Neural progenitor cell (in vitro differentiated cells): ENCODE data around the gene RAB1B. TPM values are rescaled to one million over a fixed set of nuclear protein-coding genes. Genes with fewer than 3 reads are reported as not detected.

Experiments used
- DNase-seq: peaks from one replicate; pipeline ENCODE4 v3.0.0-alpha.2; 2016; ENCODE audit warnings: low spot score
- H2AFZ ChIP-seq: fragments of 200-600 bp; sonication (generic); replicated peaks from 2 replicates; pipeline ENCODE4 v1.6.1; 2016; ENCODE audit warnings: antibody characterized with exemption
- H3F3A ChIP-seq: fragments of 200-600 bp; sonication (generic); 2 replicates; pipeline ENCODE4 v1.6.1; 2016; ENCODE audit warnings: antibody characterized with exemption, low read depth
- H3K27ac ChIP-seq: fragments of 200-600 bp; sonication (generic); 2 replicates; pipeline ENCODE4 v1.5.1; 2016; ENCODE audit warnings: mild to moderate bottlenecking
- H3K27me3 ChIP-seq: fragments of 200-600 bp; sonication (generic); 2 replicates; pipeline ENCODE4 v1.6.1; 2016; ENCODE audit warnings: mild to moderate bottlenecking, moderate library complexity
- H3K36me3 ChIP-seq: fragments of 200-600 bp; sonication (generic); 2 replicates; pipeline ENCODE4 v1.5.1; 2016
- H3K4me1 ChIP-seq: fragments of 200-600 bp; sonication (generic); 2 replicates; pipeline ENCODE4 v1.6.1; 2016; ENCODE audit warnings: mixed run types
- H3K4me2 ChIP-seq: fragments of 200-600 bp; sonication (generic); 2 replicates; pipeline ENCODE4 v1.6.1; 2016
- H3K4me3 ChIP-seq: fragments of 200-600 bp; sonication (generic); 2 replicates; pipeline ENCODE4 v1.5.1; 2016
- H3K79me2 ChIP-seq: fragments of 200-600 bp; sonication (generic); 2 replicates; pipeline ENCODE4 v1.6.1; 2016; ENCODE audit warnings: low read depth
- H3K9ac ChIP-seq: fragments of 200-600 bp; sonication (generic); 2 replicates; pipeline ENCODE4 v1.6.1; 2016
- H3K9me3 ChIP-seq: fragments of 200-600 bp; sonication (generic); 2 replicates; pipeline ENCODE4 v1.5.1; 2016; ENCODE audit warnings: low read depth
- H4K20me1 ChIP-seq: fragments of 200-600 bp; sonication (generic); 2 replicates; pipeline ENCODE4 v1.6.1; 2016; ENCODE audit warnings: low read depth
- H3K27ac Mint-ChIP-seq: 3 replicates; pipeline ENCODE4 v1.8.0; 2021; ENCODE audit warnings: mixed read lengths
- H3K27me3 Mint-ChIP-seq: 2 replicates; pipeline ENCODE4 v1.8.0; 2022; ENCODE audit warnings: low read depth, mild to moderate bottlenecking, inconsistent platforms, moderate library complexity, mixed read lengths; ENCODE audit not compliant: insufficient read depth
- H3K36me3 Mint-ChIP-seq: 3 replicates; pipeline ENCODE4 v1.8.0; 2021; ENCODE audit warnings: mixed read lengths
- H3K4me1 Mint-ChIP-seq: 3 replicates; pipeline ENCODE4 v1.8.0; 2021; ENCODE audit warnings: mixed read lengths
- H3K4me3 Mint-ChIP-seq: 3 replicates; pipeline ENCODE4 v1.8.0; 2021; ENCODE audit warnings: mild to moderate bottlenecking, moderate library complexity, mixed read lengths
- H3K9me3 Mint-ChIP-seq: 3 replicates; pipeline ENCODE4 v1.8.0; 2020; ENCODE audit warnings: mixed read lengths
- EZH2 ChIP-seq: fragments of 200-600 bp; sonication (generic); IDR thresholded peaks from 2 replicates; pipeline ENCODE4 v1.6.1; 2017; ENCODE audit warnings: antibody characterized with exemption, mild to moderate bottlenecking, moderate library complexity
- EZH2phosphoT487 ChIP-seq: fragments of 200-600 bp; sonication (generic); IDR thresholded peaks from 2 replicates; pipeline ENCODE4 v1.6.1; 2017; ENCODE audit warnings: antibody characterized with exemption
- total RNA-seq: library from RNA; depleted of rRNA; stranded (reverse); fragments of >200 nt; gene quantifications from 2 replicates; pipeline ENCODE4 v1.2.3, GENCODE V29; 2015; ENCODE audit warnings: low replicate concordance
- TF ChIP-seq, protein P1 (sequence below): fragments of 200-600 bp; sonication (generic); IDR thresholded peaks from 2 replicates; pipeline ENCODE4 v1.5.1; 2017; ENCODE audit warnings: antibody characterized with exemption, mild to moderate bottlenecking

RAB1B gene
- total RNA-seq, 1 donor from 2014 or later = 54.0 TPM

DNA sequence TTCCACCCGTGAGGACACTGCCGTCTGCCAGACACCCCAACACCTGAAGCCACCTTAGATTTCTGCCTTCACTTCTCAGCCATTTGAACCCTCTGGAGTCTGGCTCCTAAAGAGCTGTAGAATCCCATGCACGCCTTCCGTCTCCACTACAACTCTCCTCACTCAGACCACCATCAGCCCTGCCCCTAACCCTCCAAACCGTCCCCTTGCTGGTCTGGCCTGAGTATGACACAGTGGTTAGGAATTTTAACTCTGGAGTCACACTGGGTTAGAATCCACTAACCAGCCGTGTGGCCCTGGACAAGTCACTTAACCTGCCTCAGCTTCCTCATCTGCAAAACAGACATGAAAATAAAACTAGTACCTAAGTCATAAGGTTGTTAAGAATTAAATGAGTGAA is 12.6 kb downstream of the RAB1B start:
- no peak overlapping the region for H3K27ac ChIP-seq
- Mint-ChIP-seq H3K9me3 (no peaks in the 10 kb centered on the region), H3K4me1 (peaks cover 52% of the 10 kb centered on the region)

DNA sequence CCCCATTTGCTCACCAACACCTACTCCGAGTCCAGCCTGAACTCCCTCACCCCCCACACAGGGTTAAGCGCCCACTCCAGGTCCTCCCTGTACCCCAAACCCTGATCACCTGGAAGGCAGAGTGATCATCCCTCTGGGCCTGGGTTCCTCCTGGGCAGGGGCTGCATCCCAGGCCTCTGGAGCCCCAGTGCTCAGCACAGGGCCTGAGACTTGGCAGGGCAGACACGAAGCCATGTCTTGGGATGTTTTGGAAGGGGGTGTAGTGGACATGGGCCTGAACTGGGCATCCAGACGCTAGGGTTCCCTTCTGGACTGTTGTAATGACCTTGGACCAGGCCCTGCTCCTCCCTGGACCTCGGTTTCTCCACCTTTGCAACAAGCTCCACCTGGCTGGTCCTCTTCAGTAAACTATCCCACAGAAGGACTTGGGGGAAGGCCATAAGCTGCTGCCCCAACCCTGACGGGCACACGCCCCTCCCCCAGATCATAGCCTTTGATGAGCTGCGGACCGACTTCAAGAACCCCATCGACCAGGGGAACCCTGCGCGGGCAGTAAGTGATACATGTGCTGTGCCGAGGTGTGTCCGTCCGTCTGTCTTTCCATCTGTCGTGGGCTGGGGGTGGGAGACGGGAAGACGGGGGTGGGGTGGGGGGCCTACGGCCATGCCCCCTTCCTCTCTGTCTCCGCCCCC is 13.5 kb downstream of the RAB1B start:
- DNase-seq = no peak
- H3K4me2 ChIP-seq = peak overlapping the region; percentile 12
- no peak overlapping the region for H3K9ac ChIP-seq
- H3K4me3 ChIP-seq = no peak overlapping the region
- peaks cover 51% of the 10 kb centered on the region for H3K4me1 Mint-ChIP-seq
- no peaks in the 10 kb centered on the region for H3K36me3 ChIP-seq
- H3K4me3 Mint-ChIP-seq = peak overlapping the region; percentile 91
- H3K27ac ChIP-seq = no peak overlapping the region
- no peaks in the 10 kb centered on the region for H3K9me3 ChIP-seq
- peaks cover 2% of the 10 kb centered on the region for H3K27me3 Mint-ChIP-seq
- no peak overlapping the region for H2AFZ ChIP-seq
- TF ChIP-seq EZH2phosphoT487 (no peak), EZH2 (no peak)
- TF ChIP-seq, protein P1, sequence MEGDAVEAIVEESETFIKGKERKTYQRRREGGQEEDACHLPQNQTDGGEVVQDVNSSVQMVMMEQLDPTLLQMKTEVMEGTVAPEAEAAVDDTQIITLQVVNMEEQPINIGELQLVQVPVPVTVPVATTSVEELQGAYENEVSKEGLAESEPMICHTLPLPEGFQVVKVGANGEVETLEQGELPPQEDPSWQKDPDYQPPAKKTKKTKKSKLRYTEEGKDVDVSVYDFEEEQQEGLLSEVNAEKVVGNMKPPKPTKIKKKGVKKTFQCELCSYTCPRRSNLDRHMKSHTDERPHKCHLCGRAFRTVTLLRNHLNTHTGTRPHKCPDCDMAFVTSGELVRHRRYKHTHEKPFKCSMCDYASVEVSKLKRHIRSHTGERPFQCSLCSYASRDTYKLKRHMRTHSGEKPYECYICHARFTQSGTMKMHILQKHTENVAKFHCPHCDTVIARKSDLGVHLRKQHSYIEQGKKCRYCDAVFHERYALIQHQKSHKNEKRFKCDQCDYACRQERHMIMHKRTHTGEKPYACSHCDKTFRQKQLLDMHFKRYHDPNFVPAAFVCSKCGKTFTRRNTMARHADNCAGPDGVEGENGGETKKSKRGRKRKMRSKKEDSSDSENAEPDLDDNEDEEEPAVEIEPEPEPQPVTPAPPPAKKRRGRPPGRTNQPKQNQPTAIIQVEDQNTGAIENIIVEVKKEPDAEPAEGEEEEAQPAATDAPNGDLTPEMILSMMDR = no peak
- peaks cover 54% of the 10 kb centered on the region for H4K20me1 ChIP-seq
- no peaks in the 10 kb centered on the region for H3K9me3 Mint-ChIP-seq
- peaks cover 17% of the 10 kb centered on the region for H3K27me3 ChIP-seq
- H3K79me2 ChIP-seq = no peaks in the 10 kb centered on the region
- H3K4me1 ChIP-seq = peaks cover 22% of the 10 kb centered on the region
- no peaks in the 10 kb centered on the region for H3K36me3 Mint-ChIP-seq
- H3F3A ChIP-seq = peaks cover 33% of the 10 kb centered on the region
- peak overlapping the region; percentile 42 for H3K27ac Mint-ChIP-seq

More for the DNA sequence above, 12.6 kb downstream of the RAB1B start:
- Histone ChIP-seq H3K4me2 (no peak overlapping the region), H3K27me3 (peaks cover 17% of the 10 kb centered on the region), H3K4me3 (no peak overlapping the region), H3K9me3 (no peaks in the 10 kb centered on the region), H3F3A (peaks cover 33% of the 10 kb centered on the region), H3K4me1 (peaks cover 22% of the 10 kb centered on the region), H4K20me1 (peaks cover 54% of the 10 kb centered on the region), H3K9ac (no peak overlapping the region), H3K79me2 (no peaks in the 10 kb centered on the region), H3K36me3 (no peaks in the 10 kb centered on the region), H2AFZ (no peak overlapping the region)
- Mint-ChIP-seq H3K27ac (peak overlapping the region; percentile 5), H3K4me3 (peak overlapping the region; percentile 91), H3K27me3 (peaks cover 4% of the 10 kb centered on the region), H3K36me3 (no peaks in the 10 kb centered on the region)
- no peak for DNase-seq
- TF ChIP-seq, protein P1 = no peak
- no peak for TF ChIP-seq EZH2
- no peak for TF ChIP-seq EZH2phosphoT487

DNA sequence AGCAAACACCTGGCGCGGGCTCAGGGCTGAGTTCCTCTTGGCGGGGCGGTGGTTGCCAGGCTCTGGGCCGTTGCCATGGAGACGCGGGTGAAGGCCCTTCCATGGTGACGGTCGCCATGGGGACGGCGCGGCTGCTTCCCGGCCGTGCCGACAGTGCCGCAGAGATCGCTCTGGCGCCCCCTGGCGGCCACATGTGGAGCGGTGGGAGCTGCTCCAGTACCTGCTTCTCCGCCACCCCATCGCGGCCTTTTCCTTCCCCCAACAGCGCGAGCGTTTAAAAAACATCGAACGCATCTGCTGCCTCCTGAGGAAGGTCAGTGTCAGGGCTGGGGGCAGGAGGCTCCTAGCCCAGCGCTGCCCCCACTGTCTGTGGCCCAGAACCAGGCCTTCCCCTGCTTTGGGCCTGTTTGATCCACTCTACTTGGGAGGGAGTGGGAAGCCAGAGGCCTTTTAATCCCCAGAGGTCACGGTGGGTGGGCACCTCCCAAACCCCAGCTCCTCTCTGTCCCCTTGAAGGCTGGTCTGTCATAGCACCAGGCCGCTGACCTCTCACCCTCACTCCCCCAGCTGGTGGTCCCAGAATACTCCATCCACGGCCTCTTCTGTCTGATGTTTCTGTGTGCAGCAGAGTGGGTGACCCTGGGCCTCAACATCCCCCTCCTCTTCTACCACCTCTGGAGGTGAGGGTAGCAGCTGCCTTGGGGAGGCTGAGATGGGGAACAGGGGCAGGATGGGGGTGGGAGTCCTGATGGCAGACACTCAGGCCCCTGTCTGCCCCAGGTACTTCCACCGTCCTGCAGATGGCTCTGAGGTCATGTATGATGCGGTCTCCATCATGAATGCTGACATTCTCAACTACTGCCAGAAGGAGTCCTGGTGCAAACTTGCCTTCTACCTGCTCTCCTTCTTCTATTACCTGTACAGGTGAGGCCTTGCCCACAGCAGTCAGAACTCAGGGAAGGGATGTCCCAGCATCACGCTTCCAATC is 14.3 kb downstream of the RAB1B start:
- peak overlapping the region; percentile 67 for H3K4me3 Mint-ChIP-seq
- Histone ChIP-seq H3K4me3 (no peak overlapping the region), H3K27me3 (peaks cover 8% of the 10 kb centered on the region), H4K20me1 (peaks cover 52% of the 10 kb centered on the region), H3F3A (peaks cover 25% of the 10 kb centered on the region), H3K79me2 (no peaks in the 10 kb centered on the region), H3K4me1 (peaks cover 22% of the 10 kb centered on the region), H3K9ac (no peak overlapping the region), H3K27ac (no peak overlapping the region), H3K36me3 (no peaks in the 10 kb centered on the region), H3K9me3 (no peaks in the 10 kb centered on the region), H3K4me2 (peak overlapping the region; percentile 70), H2AFZ (no peak overlapping the region)
- no peak overlapping the region for H3K27ac Mint-ChIP-seq
- TF ChIP-seq, protein P1 = peak; percentile 91
- TF ChIP-seq EZH2phosphoT487 = no peak
- H3K9me3 Mint-ChIP-seq = no peaks in the 10 kb centered on the region
- peaks cover 2% of the 10 kb centered on the region for H3K27me3 Mint-ChIP-seq
- peaks cover 54% of the 10 kb centered on the region for H3K4me1 Mint-ChIP-seq
- H3K36me3 Mint-ChIP-seq = no peaks in the 10 kb centered on the region
- peak; percentile 100 for DNase-seq
